Motor neuron (in vitro differentiated cells): ENCODE measurements around the gene HOXB6. TPM values are rescaled to one million over a fixed set of nuclear protein-coding genes. Genes with fewer than 3 reads are reported as not detected.

Source experiments
- ATAC-seq, 8 experiments: fragments of 200-7000 bp; cut with Tn5 transposase; replicated peaks in 6 of 8; 2 replicates each; pipeline ENCODE4 v1.8.0; 2021; ENCODE audit warnings: mild to moderate bottlenecking in 8 of 8, moderate library complexity in 8 of 8
- H3K27ac ChIP-seq, 2 donors: fragments of 250-450 bp; sonication (Bioruptor Pico); 2 replicates each; pipeline ENCODE4 v1.9.0; 2021; ENCODE audit warnings: antibody characterized with exemption in 2 of 2, mild to moderate bottlenecking in 2 of 2, moderate library complexity in 1 of 2
- H3K4me1 ChIP-seq, 2 donors: fragments of 250-450 bp; sonication (Bioruptor Pico); replicated peaks in 1 of 2; 2 replicates each; pipeline ENCODE4 v1.6.1; 2021; ENCODE audit warnings: antibody characterized with exemption in 2 of 2, mild to moderate bottlenecking in 2 of 2, moderate library complexity in 1 of 2
- H3K4me3 ChIP-seq, 5 donors: fragments of 250-450 bp; sonication (Bioruptor Pico); 2 replicates each; pipeline ENCODE4 v1.9.0; 2021; ENCODE audit warnings: antibody characterized with exemption in 5 of 5, mild to moderate bottlenecking in 5 of 5, moderate library complexity in 4 of 5
- WGBS, 10 experiments: fragments of 450-650 bp; shearing (Covaris generic); methylation state at CpG; one replicate each; pipeline ENCODE4 v1.0.0; 2022; 5-methylcytosine and 5-hydroxymethylcytosine counted together
- in situ Hi-C, 9 experiments: fragments of 400-800 bp; cut with MboI; loops; one replicate each; pipeline ENCODE4 v1.15.0; 2021; ENCODE audit warnings: low sequenced_read_pairs in 9 of 9, low pct_unique_long_range_greater_than_20kb in 2 of 9; ENCODE audit not compliant: unreplicated experiment in 9 of 9
- total RNA-seq, 8 experiments: library from RNA; unstranded; fragments of 300-600 nt; gene quantifications; 2 replicates each; pipeline versions ENCODE4 v1.2.3 to v1.2.4, GENCODE V29; 2022

HOXB6 gene
- total RNA-seq, 8 experiments from 2014 or later = 7.1 to 75.2 (median 35.3) TPM

DNA sequence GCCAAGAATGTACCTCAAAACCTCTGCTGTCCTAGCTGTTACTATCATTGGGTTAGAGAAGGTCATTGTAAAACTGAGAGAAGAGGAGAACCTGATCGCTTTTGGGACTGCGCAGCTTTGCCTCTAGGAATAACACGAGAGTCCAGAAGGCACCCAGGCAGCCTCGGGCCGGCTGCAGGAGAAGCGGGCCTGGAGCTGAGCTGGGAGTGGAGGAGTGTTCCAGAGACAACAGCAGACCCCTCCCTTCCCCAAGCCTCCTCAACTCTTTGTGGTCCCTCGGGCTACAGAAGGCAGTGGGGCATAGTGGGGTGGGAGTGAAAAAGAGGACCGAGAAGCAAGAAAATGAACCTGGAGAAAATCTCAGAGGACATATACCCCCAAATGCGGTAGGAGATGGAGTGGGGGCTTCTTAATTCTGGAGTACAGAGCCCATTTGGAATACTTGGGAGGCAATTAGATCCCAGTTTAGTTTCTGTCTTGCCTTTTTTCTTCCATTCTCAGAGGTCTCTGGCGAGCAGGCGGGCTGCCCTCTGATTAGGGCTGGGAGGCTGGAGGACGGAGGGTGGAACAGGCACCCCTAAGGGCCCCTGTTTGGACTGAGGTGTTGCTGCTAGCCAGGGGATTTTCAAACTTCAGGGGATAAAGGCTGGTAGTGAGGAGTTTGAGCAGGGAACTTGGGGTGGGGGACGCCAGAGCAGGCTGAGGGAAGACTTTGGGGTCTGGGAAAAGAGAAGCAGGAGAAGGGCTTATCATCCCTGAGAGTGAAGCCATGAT, 46.5 kb downstream of the HOXB6 start:
- ATAC-seq = no peak
- H3K27ac ChIP-seq = peak overlapping the region; percentile 60 to 84
- 29 to 100% (median 50%) methylated on average over 1 to 7 of the region's 13 CpGs; no CpG with 5 or more reads in 4 of the 10 experiments for WGBS, 10 experiments
- peak overlapping the region in 2 of 5 donors; percentile 0 to 10 for H3K4me3 ChIP-seq
- H3K4me1 ChIP-seq = peaks cover 81 to 87% of the 10 kb centered on the region in 2 donors
- in situ Hi-C loops = no loop called here

DNA sequence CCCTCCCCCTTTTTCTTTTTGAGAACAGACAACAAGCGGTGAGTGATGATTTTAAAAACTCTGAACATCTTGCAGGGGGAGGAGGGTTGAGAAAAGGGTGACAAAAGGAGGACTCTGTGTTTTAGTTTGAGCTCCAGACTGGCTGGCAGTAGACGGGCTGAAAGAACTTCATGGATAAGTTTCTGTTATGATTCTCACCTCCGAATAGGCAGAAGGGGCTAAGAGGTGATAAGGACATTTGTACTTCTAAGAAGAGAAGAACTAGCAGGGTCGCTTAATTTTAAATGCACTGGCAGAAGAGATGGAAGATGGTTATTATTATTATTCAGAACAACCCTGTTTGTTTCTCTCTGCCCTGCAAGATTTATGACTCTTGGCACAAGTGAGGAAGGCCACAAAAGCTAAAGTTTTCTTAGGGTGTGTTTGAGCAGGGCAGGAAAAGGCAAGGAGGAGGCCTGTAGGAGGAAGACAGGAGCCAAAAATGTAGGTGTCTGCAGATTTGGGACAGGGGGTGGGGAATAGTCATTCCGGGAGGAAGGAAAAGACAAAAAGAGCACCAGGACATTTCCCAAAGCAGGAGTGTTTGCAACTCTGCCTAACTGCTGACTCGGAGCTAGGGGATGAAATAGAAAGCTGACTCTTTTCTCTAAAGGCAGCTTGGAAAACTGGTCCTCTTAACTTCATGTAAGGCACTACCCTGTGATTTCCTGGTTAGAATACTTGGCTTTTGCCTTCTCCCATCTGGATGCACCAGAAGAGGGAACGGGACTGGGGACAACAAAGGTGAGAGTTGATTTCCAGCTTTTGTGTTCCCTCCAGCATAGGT, 48.0 kb downstream of the HOXB6 start:
- H3K27ac ChIP-seq = peak overlapping the region; percentile 60 to 84
- 0 to 53% (median 7%) methylated on average over 2 to 7 of the region's 7 CpGs for WGBS, 10 experiments
- H3K4me3 ChIP-seq = peak overlapping the region; percentile 30 to 44 (median 39)
- peak in 1 of 8 experiments; percentile 9 for ATAC-seq
- H3K4me1 ChIP-seq = peaks cover 81 to 87% of the 10 kb centered on the region in 2 donors
- in situ Hi-C loops = no loop called here

DNA sequence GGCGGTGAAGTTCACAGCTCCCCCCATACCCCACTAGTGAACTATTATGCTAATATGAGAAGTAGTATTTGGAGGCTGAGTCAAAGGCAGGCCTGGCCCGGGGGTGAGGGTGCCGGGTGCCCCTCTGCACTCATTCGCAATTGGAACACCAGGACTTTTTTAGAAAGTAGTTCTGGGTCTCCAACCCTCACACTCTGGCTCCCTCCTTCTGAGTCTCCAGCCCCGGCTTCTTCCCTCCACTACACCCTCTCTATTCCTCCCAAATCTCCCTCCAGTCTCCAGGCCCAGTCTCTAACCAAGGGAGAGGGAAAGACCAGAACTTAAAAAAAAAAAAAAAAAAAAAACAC, 48.6 kb downstream of the HOXB6 start:
- WGBS, 10 experiments = 0 to 71% (median 20%) methylated on average over 1 to 3 of the region's 5 CpGs; no CpG with 5 or more reads in 5 of the 10 experiments
- in situ Hi-C loops = no loop called here

GRCh38 chr17:48555258-48556228, 49.2 kb downstream of the HOXB6 start:
- H3K4me1 ChIP-seq = peaks cover 80 to 85% of the 10 kb centered on the region in 2 donors
- peak overlapping the region; percentile 93 to 98 for H3K27ac ChIP-seq
- in situ Hi-C loops = no loop called here
- ATAC-seq = peak; percentile 49 to 79 (median 70)
- WGBS, 10 experiments = 0 to 100% (median 30%) methylated on average over 1 to 2 of the region's 36 CpGs; no CpG with 5 or more reads in 6 of the 10 experiments
- peak overlapping the region; percentile 30 to 44 (median 39) for H3K4me3 ChIP-seq

More for the DNA sequence above, 48.6 kb downstream of the HOXB6 start:
- peaks cover 81 to 87% of the 10 kb centered on the region in 2 donors for H3K4me1 ChIP-seq
- peak overlapping the region; percentile 30 to 44 (median 39) for H3K4me3 ChIP-seq
- H3K27ac ChIP-seq = peak overlapping the region; percentile 84 to 93
- ATAC-seq = peak in 2 of 8 experiments; percentile 3

DNA sequence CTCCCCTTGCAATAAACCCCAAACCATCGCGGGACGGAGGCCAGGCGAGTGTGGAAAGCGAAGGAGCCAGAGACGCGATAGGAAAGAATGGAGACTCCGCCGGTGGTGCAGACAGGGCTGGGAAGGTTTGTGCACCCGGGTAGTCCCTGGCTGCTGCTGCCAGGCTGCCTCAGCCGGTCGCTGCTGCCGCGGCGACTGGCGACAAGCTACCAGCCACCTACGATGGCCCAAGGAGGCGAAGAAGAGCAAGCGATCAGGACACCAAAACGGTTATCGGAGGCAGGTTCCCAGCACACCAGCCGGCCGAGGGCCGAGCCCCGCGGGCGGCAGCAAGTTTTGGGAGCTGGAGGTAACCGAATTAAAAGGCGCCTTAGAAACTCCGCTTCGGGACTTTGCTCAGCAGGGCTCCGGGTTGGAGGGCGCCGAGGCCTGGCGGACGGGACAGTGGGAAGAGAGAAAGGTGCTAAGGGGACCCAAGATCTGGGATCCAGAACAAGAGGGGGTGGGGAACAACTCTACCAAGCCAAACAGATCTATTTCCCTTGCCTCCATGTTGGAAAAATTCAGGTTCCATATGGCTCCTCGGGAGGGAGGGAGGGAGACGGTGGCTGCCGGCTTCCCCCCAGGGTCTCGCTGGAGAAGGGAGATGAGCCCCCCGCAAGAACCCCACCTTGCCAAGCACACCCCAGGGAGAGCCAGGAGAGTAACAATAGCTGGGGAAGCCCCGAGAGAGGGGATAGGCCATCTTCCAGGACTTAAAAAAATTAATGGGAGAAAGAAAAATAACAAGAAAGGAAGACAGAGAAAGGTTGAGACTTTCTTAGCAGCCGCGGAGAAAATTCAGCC, 50.2 kb downstream of the HOXB6 start:
- in situ Hi-C loops = no loop called here
- WGBS, 10 experiments = 0 to 40% (median 8%) methylated on average over 2 to 30 of the region's 44 CpGs; no CpG with 5 or more reads in 3 of the 10 experiments
- Histone ChIP-seq H3K4me3 (peak overlapping the region; percentile 30 to 44 (median 39)), H3K27ac (peak overlapping the region; percentile 93 to 98), H3K4me1 (peaks cover 80 to 85% of the 10 kb centered on the region in 2 donors)
- no peak for ATAC-seq

GRCh38 chr17:48553826-48554225, 51.0 kb downstream of the HOXB6 start:
- 0 to 86% (median 0%) methylated on average over 1 of the region's 1 CpG; no CpG with 5 or more reads in 1 of the 10 experiments for WGBS, 10 experiments
- no peak for ATAC-seq
- in situ Hi-C loops = no loop called here
- H3K27ac ChIP-seq = peak overlapping the region; percentile 93 to 98
- H3K4me1 ChIP-seq = peaks cover 79 to 85% of the 10 kb centered on the region in 2 donors
- peak overlapping the region; percentile 30 to 44 (median 39) for H3K4me3 ChIP-seq

DNA sequence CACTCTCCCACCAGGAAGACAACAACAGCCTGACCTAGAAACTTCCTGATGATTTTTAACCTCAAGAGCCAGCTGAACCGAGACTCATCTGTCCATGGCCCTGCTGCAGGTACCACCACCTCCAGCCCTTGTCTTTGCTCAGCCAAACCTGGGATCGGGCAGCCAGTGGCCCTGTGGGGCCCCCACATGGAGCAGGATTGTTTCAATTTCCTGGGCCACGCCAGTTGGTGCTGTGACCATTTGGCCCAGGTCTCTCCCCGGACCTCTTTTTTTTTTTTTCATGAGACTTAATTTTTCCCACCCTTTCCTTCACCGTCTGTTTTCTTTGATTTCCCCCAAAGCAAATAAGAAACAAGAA, 51.6 kb downstream of the HOXB6 start:
- no peak for ATAC-seq
- in situ Hi-C loops = no loop called here
- WGBS, 10 experiments = 0 to 72% (median 29%) methylated on average over 1 to 5 of the region's 5 CpGs

DNA sequence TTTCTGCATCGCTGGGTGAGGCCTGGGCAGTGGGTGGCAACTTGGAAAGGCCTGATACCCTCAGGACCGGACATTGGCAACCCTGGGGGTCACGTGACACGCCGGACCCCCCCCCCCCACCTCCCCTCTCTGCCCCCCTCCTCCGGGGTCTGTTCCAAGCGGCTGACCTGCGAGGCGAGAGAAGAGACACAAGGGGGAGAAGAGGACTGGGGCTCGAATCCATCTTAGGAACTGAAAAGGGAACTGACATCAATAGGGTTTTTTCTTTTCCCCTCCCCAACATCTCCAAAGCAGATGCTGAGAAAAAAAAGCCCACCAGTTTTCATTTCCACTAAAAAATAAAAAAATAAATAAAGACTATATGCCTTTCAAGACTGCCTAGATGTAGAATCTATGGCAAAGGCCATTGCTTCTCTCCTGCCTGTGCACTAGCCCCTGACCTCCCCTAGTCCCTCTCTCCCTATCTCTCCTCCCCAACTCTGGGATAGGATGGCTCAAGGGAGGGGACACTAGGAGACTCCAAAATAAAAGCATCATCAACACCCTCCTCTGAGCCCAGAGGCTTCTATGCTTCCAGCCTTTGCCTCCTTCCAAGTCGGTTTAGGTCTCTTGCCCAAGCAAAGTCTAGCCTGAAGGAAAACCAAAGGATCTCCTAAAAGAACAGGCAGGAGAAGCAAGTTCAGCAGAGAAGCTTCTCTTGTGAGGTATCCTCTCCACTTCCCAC, 52.2 kb downstream of the HOXB6 start:
- peak in 2 of 8 experiments; percentile 1 to 3 for ATAC-seq
- in situ Hi-C loops = no loop called here
- 0 to 67% (median 10%) methylated on average over 1 to 4 of the region's 11 CpGs; no CpG with 5 or more reads in 6 of the 10 experiments for WGBS, 10 experiments
- peaks cover 73 to 85% of the 10 kb centered on the region in 2 donors for H3K4me1 ChIP-seq
- H3K27ac ChIP-seq = peak overlapping the region; percentile 61 to 98
- H3K4me3 ChIP-seq = peak overlapping the region; percentile 0 to 56 (median 20)

More for the DNA sequence above, 51.6 kb downstream of the HOXB6 start:
- peak overlapping the region; percentile 61 to 98 for H3K27ac ChIP-seq
- H3K4me1 ChIP-seq = peaks cover 77 to 85% of the 10 kb centered on the region in 2 donors
- H3K4me3 ChIP-seq = peak overlapping the region; percentile 0 to 39 (median 20)

DNA sequence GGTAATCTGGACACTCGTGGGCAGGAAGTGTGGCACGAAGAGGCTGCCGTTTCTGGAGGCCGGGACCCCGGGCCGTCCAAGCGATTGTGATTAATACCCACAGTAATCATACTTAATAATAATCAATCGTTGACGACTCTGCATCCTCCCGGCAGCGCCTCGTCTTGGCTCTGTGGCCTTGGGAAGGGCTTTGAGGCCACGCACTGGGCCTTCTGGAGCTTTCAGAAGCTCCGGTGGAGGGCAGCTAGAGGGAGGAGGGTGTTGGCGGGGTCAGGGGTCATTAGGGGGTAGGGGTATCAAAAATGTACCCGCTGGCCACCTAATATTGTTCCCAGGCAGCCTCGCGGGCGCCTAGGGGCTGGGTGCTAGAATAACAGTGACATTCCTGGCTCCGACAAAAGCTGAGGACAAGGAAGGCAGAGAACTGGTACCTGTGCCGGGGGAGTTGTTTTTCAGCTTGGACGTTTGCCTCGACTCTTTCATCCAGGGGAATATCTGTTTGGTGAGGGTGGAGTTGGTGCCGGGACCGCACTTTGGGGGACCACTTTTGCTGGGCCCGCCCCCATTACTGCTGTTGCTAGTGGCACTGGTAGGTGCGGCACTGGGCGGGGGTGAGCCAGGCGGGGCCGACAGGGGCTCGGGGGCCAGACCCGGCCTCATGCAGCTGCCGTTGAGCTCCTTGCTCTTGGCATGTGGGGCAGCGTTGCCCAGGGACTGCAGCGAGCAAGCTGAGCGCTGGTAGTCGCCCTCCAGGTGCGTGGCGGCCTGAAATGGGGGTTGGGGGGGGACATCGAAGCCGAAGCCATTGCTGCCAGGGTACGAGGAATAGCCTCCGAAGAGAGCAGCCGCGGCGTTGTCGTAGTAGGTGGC, 53.0 kb downstream of the HOXB6 start:
- Histone ChIP-seq H3K4me1 (peaks cover 73 to 85% of the 10 kb centered on the region in 2 donors), H3K4me3 (peak overlapping the region; percentile 3 to 56 (median 21)), H3K27ac (peak overlapping the region; percentile 56 to 98)
- peak in 5 of 8 experiments; percentile 4 to 13 (median 8) for ATAC-seq
- in situ Hi-C loops = no loop called here
- WGBS, 10 experiments = 24% methylated on average over 6 of the region's 47 CpGs; no CpG with 5 or more reads in 9 of the 10 experiments

DNA sequence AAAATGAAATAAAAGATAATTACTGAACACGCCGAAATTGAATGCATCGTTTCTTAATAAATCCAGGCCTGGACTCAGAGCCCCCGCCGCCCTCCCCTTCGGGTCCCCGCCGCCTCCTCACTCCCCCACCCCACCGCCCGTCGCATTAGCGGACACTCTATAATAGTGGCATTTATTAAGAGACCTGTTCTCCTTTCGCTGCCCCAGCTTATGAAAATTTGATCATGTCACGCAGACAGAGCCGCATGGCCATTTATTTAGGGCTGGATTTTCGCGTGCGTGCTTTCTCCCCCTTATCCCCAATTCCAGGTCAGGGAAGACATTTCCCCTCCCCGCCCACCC, 53.6 kb downstream of the HOXB6 start:
- Histone ChIP-seq H3K4me3 (peak overlapping the region; percentile 3 to 56 (median 21)), H3K4me1 (peaks cover 76 to 85% of the 10 kb centered on the region in 2 donors), H3K27ac (peak overlapping the region; percentile 79 to 98)
- ATAC-seq = peak in 5 of 8 experiments; percentile 31 to 57 (median 42)
- in situ Hi-C loops = no loop called here
- WGBS, 10 experiments = 0 to 100% methylated on average over 1 of the region's 19 CpGs; no CpG with 5 or more reads in 8 of the 10 experiments
